Ovary (tissue), 3 donors: ENCODE data around the gene ARGLU1.

Experiments used
- CTCF ChIP-seq, 3 donors: fragments of 450-650 bp in 2 of 3; fragments of 200-600 bp in 1 of 3; IDR thresholded peaks; one replicate each; pipeline versions ENCODE4 v1.5.1 to v1.8.0; 2016 to 2022; ENCODE audit warnings: antibody characterized with exemption in 3 of 3, mild to moderate bottlenecking in 1 of 3
- POLR2A ChIP-seq: fragments of 450-650 bp; IDR thresholded peaks from one replicate; pipeline ENCODE4 v1.6.1; 2017; ENCODE audit warnings: antibody characterized with exemption, mild to moderate bottlenecking, moderate library complexity
- donor health status: DM: no; HTN: no; CAD: no.

GRCh38 chr13:106492588-106493475 lies 75.1 kb downstream of the ARGLU1 start:
- TF ChIP-seq CTCF (IDR thresholded peaks at IDR 0.05), result no peak
- no peak for TF ChIP-seq POLR2A
